GM12878 (cell line): ENCODE results near the gene COPG2.

Experiments
- DPF2 ChIP-seq: fragments of 450-650 bp; IDR thresholded peaks from 2 replicates; pipeline ENCODE4 v1.6.1; 2017; ENCODE audit warnings: mild to moderate bottlenecking
- POLR2A ChIP-seq: IDR thresholded peaks from 2 replicates; pipeline ENCODE4 v1.6.1; 2011; ENCODE audit warnings: low read depth, mild to moderate bottlenecking, low read length
- POLR2AphosphoS5 ChIP-seq: IDR thresholded peaks from 2 replicates; pipeline ENCODE4 v1.6.1; 2011; ENCODE audit warnings: mild to moderate bottlenecking, low read length, inconsistent platforms
- RAD51 ChIP-seq: fragments of 450-650 bp; IDR thresholded peaks from 2 replicates; pipeline ENCODE4 v1.6.1; 2016; ENCODE audit warnings: moderate library complexity, mild to moderate bottlenecking, inconsistent platforms
- SP1 ChIP-seq: IDR thresholded peaks from one replicate; pipeline ENCODE4 v1.6.1; 2011; ENCODE audit warnings: low read depth, low read length
- SREBF2 ChIP-seq: IDR thresholded peaks from 2 replicates; pipeline ENCODE4 v1.6.1; 2012; ENCODE audit warnings: mild to moderate bottlenecking, low read length
- ZNF384 ChIP-seq: IDR thresholded peaks from 2 replicates; pipeline ENCODE4 v1.6.1; 2012; ENCODE audit warnings: low read depth, mild to moderate bottlenecking, low read length, improper control_type of control experiment, borderline replicate concordance
- TF ChIP-seq, protein P1 (sequence below), 3 experiments: IDR thresholded peaks in 2 of 3; conservative IDR thresholded peaks in 1 of 3; 2 replicates each; pipeline ENCODE4 v1.5.1; 2011; ENCODE audit warnings: low read depth in 3 of 3, low read length in 3 of 3, mild to moderate bottlenecking in 3 of 3, control low read depth in 2 of 3, moderate library complexity in 2 of 3, inconsistent platforms in 1 of 3, mixed read lengths in 1 of 3; ENCODE audit not compliant: control insufficient read depth in 2 of 3, insufficient read depth in 1 of 3; ENCODE audit errors: extremely low read depth in 1 of 3

GRCh38 chr7:130655286-130655685, 13.3 kb downstream of the COPG2 start:
- TF ChIP-seq POLR2A = no peak
- no peak for TF ChIP-seq SP1
- TF ChIP-seq, protein P1, sequence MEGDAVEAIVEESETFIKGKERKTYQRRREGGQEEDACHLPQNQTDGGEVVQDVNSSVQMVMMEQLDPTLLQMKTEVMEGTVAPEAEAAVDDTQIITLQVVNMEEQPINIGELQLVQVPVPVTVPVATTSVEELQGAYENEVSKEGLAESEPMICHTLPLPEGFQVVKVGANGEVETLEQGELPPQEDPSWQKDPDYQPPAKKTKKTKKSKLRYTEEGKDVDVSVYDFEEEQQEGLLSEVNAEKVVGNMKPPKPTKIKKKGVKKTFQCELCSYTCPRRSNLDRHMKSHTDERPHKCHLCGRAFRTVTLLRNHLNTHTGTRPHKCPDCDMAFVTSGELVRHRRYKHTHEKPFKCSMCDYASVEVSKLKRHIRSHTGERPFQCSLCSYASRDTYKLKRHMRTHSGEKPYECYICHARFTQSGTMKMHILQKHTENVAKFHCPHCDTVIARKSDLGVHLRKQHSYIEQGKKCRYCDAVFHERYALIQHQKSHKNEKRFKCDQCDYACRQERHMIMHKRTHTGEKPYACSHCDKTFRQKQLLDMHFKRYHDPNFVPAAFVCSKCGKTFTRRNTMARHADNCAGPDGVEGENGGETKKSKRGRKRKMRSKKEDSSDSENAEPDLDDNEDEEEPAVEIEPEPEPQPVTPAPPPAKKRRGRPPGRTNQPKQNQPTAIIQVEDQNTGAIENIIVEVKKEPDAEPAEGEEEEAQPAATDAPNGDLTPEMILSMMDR (IDR thresholded peaks at IDR 0.05 in 2 of 3, conservative IDR thresholded peaks at IDR 0.05 in 1 of 3; ENCODE audit: control insufficient read depth in 2 of 3, extremely low read depth in 1 of 3, insufficient read depth in 1 of 3, low read depth in 3 of 3, low read length in 3 of 3) = no peak
- TF ChIP-seq ZNF384 = no peak
- TF ChIP-seq DPF2 = no peak
- no peak for TF ChIP-seq POLR2AphosphoS5
- no peak for TF ChIP-seq SREBF2
- TF ChIP-seq RAD51 = no peak
